ENCODE measurements around the gene SLC30A1.
"Not testable (repeated sequence)": the region's sequence is repeated elsewhere in the genome, so short reads cannot be mapped to it uniquely, and the experiment has no call there.

The SLC30A1 gene

DNA sequence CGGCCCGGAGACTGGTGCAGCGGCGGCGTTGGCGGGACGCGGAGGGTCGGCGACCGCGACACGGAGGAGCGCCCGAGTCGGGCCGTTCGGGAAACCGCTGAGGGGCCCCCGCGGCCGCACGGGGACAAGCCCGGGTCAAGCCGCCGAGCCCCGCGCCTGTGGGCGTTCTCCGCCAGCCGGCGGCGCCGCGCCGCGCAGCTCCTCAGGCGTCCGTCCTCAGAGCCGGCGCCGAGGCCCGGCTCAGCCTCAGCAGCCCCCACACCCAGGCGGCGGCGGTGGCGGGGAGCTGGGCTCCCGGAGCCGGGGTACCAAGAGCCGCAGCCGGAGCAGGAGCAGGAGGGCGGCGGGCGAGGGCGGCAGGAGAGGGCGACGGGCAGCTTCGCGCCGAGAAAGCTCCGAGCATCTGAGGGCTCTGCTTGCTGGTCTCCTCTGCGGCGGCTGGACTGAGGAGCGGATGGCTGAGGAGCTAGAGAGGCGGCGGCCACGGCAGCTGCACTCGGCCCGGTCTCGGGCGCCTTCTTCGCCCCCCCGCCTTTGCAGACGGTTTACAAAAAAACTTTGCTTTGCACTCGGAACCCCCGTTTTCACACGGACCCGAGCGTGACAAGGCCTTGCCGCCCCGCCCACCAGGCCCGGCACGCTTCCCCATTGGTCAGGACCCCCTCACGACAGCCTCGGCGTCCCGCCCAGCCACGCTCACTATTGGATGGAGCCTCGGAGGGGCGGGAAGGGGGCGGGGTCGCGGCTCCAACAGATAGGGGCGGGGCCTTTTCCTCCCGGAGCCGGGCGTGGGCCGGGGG lies at the start of gene SLC30A1:
TSS of gene SLC30A1 (minus strand) at position 522 of the 800 bp plus-strand sequence. CDS start 549 bp downstream, outside the sequence.
- DNase-seq = peak; percentile 100

GRCh38 chr1:211628417-211628816 lies 49.5 kb upstream of the SLC30A1 start:
- no peak for DNase-seq

GRCh38 chr1:211627259-211627658 lies 48.3 kb upstream of the SLC30A1 start:
- no peak for DNase-seq

DNA sequence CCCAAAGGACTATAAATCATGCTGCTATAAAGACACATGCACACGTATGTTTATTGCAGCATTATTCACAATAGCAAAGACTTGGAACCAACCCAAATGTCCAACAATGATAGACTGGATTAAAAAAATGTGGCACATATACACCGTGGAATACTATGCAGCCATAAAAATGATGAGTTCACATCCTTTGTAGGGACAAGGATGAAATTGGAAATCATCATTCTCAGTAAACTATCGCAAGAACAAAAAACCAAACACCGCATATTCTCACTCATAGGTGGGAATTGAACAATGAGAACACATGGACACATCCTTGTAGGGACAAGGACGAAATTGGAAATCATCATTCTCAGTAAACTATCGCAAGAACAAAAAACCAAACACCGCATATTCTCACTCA lies 46.9 kb upstream of the SLC30A1 start:
- not testable (repeated sequence) for DNase-seq

DNA sequence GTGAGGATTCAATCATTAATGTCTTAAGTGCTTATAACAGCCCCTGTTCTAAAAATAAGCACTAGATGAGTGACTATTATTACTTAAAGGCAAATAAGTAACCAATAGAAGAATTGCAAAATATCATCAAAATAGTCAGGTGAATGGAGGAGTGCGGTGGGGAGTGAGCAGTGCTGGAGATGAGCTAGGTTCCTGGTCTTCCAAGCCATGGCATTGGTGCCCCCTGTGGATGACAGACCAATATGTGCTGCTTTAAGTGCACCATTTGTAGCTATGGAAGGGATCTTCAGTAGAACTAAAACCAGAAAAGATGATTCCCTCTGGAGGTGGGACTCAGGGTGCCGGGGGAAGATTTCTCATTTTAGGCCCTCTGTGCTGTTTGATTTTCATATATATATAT lies 46.1 kb upstream of the SLC30A1 start:
- DNase-seq = no peak

- no peak for DNase-seq
These were observed 44.6 kb upstream of the SLC30A1 start for GRCh38 chr1:211623515-211623914.

GRCh38 chr1:211621447-211622198 lies 42.7 kb upstream of the SLC30A1 start:
- no peak for DNase-seq

- no peak for DNase-seq
These were observed 41.1 kb upstream of the SLC30A1 start for GRCh38 chr1:211620097-211620496.

GRCh38 chr1:211619033-211619996 lies 40.4 kb upstream of the SLC30A1 start:
- DNase-seq = no peak

DNA sequence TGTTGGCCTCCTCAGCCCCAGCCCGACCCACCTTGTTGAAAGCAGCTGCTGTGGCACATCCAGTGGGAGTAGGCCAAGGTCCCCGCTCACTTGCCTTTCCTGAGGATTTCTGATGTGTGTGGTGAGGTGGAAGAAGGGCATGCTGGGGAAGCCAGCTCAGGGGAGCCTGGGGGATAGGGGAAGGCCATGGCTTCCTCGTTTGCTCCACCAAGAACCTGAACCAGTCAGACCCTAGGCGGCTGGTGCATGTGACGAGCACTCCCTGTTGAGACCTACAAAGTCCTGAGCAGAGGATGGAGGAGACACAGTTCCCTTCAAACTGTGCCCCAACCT lies 38.0 kb upstream of the SLC30A1 start:
- no peak for DNase-seq

- DNase-seq = no peak
These were observed 37.4 kb upstream of the SLC30A1 start for GRCh38 chr1:211616231-211616964.

GRCh38 chr1:211614615-211615014 lies 35.7 kb upstream of the SLC30A1 start:
- no peak for DNase-seq

DNA sequence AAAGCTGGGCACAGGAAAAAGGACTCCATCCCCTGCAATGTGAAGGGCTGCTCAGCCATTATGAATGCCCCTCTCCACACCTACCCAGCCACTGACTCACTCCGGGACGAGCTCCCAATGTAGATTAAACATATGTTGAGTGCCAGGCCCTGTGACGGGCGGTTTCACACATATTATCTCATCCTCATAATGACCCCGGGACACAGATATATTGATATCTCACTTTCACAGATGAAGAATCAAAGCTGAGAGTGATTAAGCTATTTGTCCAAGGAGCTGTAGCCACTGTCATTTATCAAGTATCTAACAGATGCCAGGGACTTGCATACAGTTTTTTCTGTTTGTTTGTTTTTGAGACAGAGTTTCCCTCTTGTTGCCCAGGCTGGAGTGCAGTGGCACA lies 35.0 kb upstream of the SLC30A1 start:
- DNase-seq = no peak

GRCh38 chr1:211613108-211613947 lies 34.4 kb upstream of the SLC30A1 start:
- no peak for DNase-seq

DNA sequence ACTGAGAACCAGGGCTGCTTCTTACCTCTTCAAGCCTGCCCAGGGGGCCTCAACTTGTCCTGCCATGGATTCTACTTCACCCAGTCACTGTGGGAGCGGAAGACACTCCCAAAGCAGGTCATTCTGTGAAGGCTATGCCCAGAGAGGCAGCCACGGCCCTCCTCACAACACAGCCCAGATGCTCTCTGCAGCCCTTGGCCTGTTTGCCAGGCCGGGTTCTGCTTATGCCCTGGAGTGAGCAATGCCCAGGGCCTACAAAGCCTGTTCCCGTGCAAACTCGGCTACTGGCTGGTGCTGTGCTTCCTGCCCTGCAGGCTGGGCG lies 33.8 kb upstream of the SLC30A1 start:
- DNase-seq = no peak

GRCh38 chr1:211611818-211612217 lies 32.9 kb upstream of the SLC30A1 start:
- DNase-seq = no peak

GRCh38 chr1:211610779-211611556 lies 32.0 kb upstream of the SLC30A1 start:
- DNase-seq = no peak

- no peak for DNase-seq
These were observed 30.4 kb upstream of the SLC30A1 start for GRCh38 chr1:211609120-211610024.

- no peak for DNase-seq
These were observed 29.0 kb upstream of the SLC30A1 start for GRCh38 chr1:211607754-211608473.

Measured in activated CD4-positive, alpha-beta T cell treated with anti-CD3 and anti-CD28 coated beads for 48 hours (primary cell).